GM23338 (cell line): Measurements from ENCODE around the gene NSD1. TPM values are rescaled to one million over a fixed set of nuclear protein-coding genes. Genes with fewer than 3 reads are reported as not detected.
A peak's percentile ranks its signal among the peaks of the same experiment; 100 is the strongest.

ENCODE experiments used
- ATAC-seq: fragments of 200-7000 bp; cut with Tn5 transposase; 3 replicates; pipeline ENCODE4 v1.9.1; 2020
- DNase-seq: peaks from one replicate; pipeline ENCODE4 v3.0.0-alpha.2; 2015; ENCODE audit warnings: low spot score
- H2AFZ ChIP-seq: fragments of 200-600 bp; sonication (generic); 2 replicates; pipeline ENCODE4 v1.8.0; 2016; ENCODE audit warnings: antibody characterized with exemption, mild to moderate bottlenecking, moderate library complexity
- H3F3A ChIP-seq: fragments of 200-600 bp; sonication (generic); replicated peaks from 2 replicates; pipeline ENCODE4 v1.8.0; 2017; ENCODE audit warnings: antibody characterized with exemption, mixed run types, low read depth
- H3K27ac ChIP-seq: fragments of 200-600 bp; sonication (generic); 2 replicates; pipeline ENCODE4 v1.6.1; 2016; ENCODE audit warnings: low read depth
- H3K27me3 ChIP-seq: fragments of 200-600 bp; sonication (generic); 2 replicates; pipeline ENCODE4 v1.8.0; 2016; ENCODE audit warnings: mild to moderate bottlenecking, mixed run types, moderate library complexity; ENCODE audit not compliant: insufficient read depth
- H3K36me3 ChIP-seq: fragments of 200-600 bp; sonication (generic); 2 replicates; pipeline ENCODE4 v1.8.0; 2016; ENCODE audit warnings: mild to moderate bottlenecking; ENCODE audit not compliant: insufficient read depth
- H3K4me1 ChIP-seq: fragments of 200-600 bp; sonication (generic); 2 replicates; pipeline ENCODE4 v1.8.0; 2016; ENCODE audit warnings: mild to moderate bottlenecking, moderate library complexity; ENCODE audit not compliant: insufficient read depth
- H3K4me2 ChIP-seq: fragments of 200-600 bp; sonication (generic); 2 replicates; pipeline ENCODE4 v1.7.1; 2017; ENCODE audit warnings: mixed run types
- H3K4me3 ChIP-seq: fragments of 200-600 bp; sonication (generic); 2 replicates; pipeline ENCODE4 v1.6.1; 2016; ENCODE audit warnings: mixed run types
- H3K79me2 ChIP-seq: fragments of 200-600 bp; sonication (generic); replicated peaks from 2 replicates; pipeline ENCODE4 v1.8.0; 2017; ENCODE audit warnings: mild to moderate bottlenecking; ENCODE audit not compliant: insufficient read depth
- H3K9me2 ChIP-seq: fragments of 200-600 bp; sonication (generic); 2 replicates; pipeline ENCODE4 v1.8.0; 2017; ENCODE audit not compliant: insufficient read depth
- H4K20me1 ChIP-seq: fragments of 200-600 bp; sonication (generic); replicated peaks from 2 replicates; pipeline ENCODE4 v1.8.0; 2017; ENCODE audit warnings: mild to moderate bottlenecking; ENCODE audit not compliant: insufficient read depth
- H3K27ac Mint-ChIP-seq: 2 replicates; pipeline ENCODE4 v1.8.0; 2020; ENCODE audit warnings: inconsistent platforms, mild to moderate bottlenecking, moderate library complexity, mixed read lengths
- H3K27me3 Mint-ChIP-seq: 3 replicates; pipeline ENCODE4 v1.8.0; 2022; ENCODE audit warnings: low read depth, mild to moderate bottlenecking, moderate library complexity, mixed read lengths, inconsistent platforms; ENCODE audit not compliant: insufficient read depth, poor library complexity
- H3K36me3 Mint-ChIP-seq: 3 replicates; pipeline ENCODE4 v1.8.0; 2021; ENCODE audit warnings: low read depth, mild to moderate bottlenecking, inconsistent platforms, moderate library complexity, mixed read lengths
- H3K4me1 Mint-ChIP-seq: 3 replicates; pipeline ENCODE4 v1.8.0; 2020; ENCODE audit warnings: mild to moderate bottlenecking, inconsistent platforms, mixed read lengths
- H3K4me3 Mint-ChIP-seq: 3 replicates; pipeline ENCODE4 v1.8.0; 2021; ENCODE audit warnings: moderate library complexity, mild to moderate bottlenecking, inconsistent platforms, mixed read lengths
- H3K9me3 Mint-ChIP-seq: 3 replicates; pipeline ENCODE4 v1.8.0; 2020; ENCODE audit warnings: moderate library complexity, mild to moderate bottlenecking, inconsistent platforms, mixed read lengths
- CREB1 ChIP-seq: fragments of 250-450 bp; sonication (Bioruptor Pico); IDR thresholded peaks from 2 replicates; pipeline ENCODE4 v1.5.0; 2020; ENCODE audit warnings: low read depth, mild to moderate bottlenecking, moderate library complexity
- CTCF ChIP-seq, 2 experiments: fragments of 200-600 bp in 1 of 2; sonication (generic) in 1 of 2; conservative IDR thresholded peaks; 2 replicates each; pipeline versions ENCODE4 v1.5.1 to v1.6.1; 2016 to 2017; ENCODE audit warnings: antibody characterized with exemption in 2 of 2, low read depth in 2 of 2, mild to moderate bottlenecking in 2 of 2, moderate library complexity in 1 of 2
- EZH2 ChIP-seq: fragments of 200-600 bp; sonication (generic); IDR thresholded peaks from one replicate; pipeline ENCODE4 v1.8.0; 2017; ENCODE audit warnings: antibody characterized with exemption, mild to moderate bottlenecking, low read depth; ENCODE audit not compliant: unreplicated experiment
- EZH2phosphoT487 ChIP-seq: fragments of 200-600 bp; sonication (generic); IDR thresholded peaks from one replicate; pipeline ENCODE4 v1.8.1; 2018; ENCODE audit warnings: antibody characterized with exemption; ENCODE audit not compliant: unreplicated experiment
- JUNB ChIP-seq: IDR thresholded peaks from one replicate; pipeline ENCODE4 v1.6.1; 2016; ENCODE audit warnings: antibody characterized with exemption; ENCODE audit not compliant: unreplicated experiment
- NANOG ChIP-seq: IDR thresholded peaks from 2 replicates; pipeline ENCODE4 v1.6.1; 2016; ENCODE audit warnings: antibody characterized with exemption, borderline replicate concordance
- REST ChIP-seq: IDR thresholded peaks from one replicate; pipeline ENCODE4 v1.6.1; 2018; ENCODE audit warnings: antibody characterized with exemption; ENCODE audit not compliant: unreplicated experiment
- ZNF114 ChIP-seq: fragments of 250-450 bp; sonication (Bioruptor Pico); IDR thresholded peaks from 2 replicates; pipeline ENCODE4 v1.5.0; 2020; ENCODE audit warnings: mild to moderate bottlenecking, moderate library complexity
- polyA plus RNA-seq: library from polyadenylated mRNA; unstranded; fragments of >200 nt; fragmentation: Nextera tagmentation; extraction: Ambion mirVana; gene quantifications from 2 replicates; pipeline ENCODE4 v1.2.1, GENCODE V29; 2016
- total RNA-seq: library from RNA; depleted of rRNA; stranded (reverse); fragments of >200 nt; shearing (Covaris generic); gene quantifications from 2 replicates; pipeline ENCODE4 v1.2.3, GENCODE V29; 2014

NSD1 gene
- total and polyA plus RNA-seq, 2 experiments from 2014 or later, result 96.4 to 106 TPM

GRCh38 chr5:177335701-177336065 lies 202.1 kb downstream of the NSD1 start:
- Histone ChIP-seq H3K4me1 (no peaks in the 10 kb centered on the region; the same call in 1 of the 2 replicates), H3K27ac (no peak overlapping the region), H3K79me2 (peaks cover 10% of the 10 kb centered on the region; the same call in 1 of the 2 replicates), H3K9me2 (no peaks in the 10 kb centered on the region), H4K20me1 (peaks cover 4% of the 10 kb centered on the region; the same call in 1 of the 2 replicates), H3F3A (no peaks in the 10 kb centered on the region), H3K4me3 (no peak overlapping the region), H2AFZ (no peak overlapping the region), H3K27me3 (no peaks in the 10 kb centered on the region), H3K36me3 (peaks cover 5% of the 10 kb centered on the region; the same call in 1 of the 2 replicates), H3K4me2 (no peak overlapping the region)
- ATAC-seq (no peak), DNase-seq (no peak)
- peaks cover 61% of the 10 kb centered on the region for H3K36me3 Mint-ChIP-seq
- peaks cover 11% of the 10 kb centered on the region for H3K27me3 Mint-ChIP-seq
- H3K9me3 Mint-ChIP-seq, result no peaks in the 10 kb centered on the region
- H3K4me1 Mint-ChIP-seq, result peaks cover 23% of the 10 kb centered on the region
- H3K27ac Mint-ChIP-seq, result no peak overlapping the region; the same call in 1 of the 2 replicates
- TF ChIP-seq EZH2 (no peak), JUNB (no peak)
- no peak overlapping the region; the same call in 2 of the 3 replicates for H3K4me3 Mint-ChIP-seq

GRCh38 chr5:177336112-177336511 lies 202.5 kb downstream of the NSD1 start:
- peaks cover 14% of the 10 kb centered on the region; the same call in 1 of the 2 replicates for H3K79me2 ChIP-seq
- H3K4me3 ChIP-seq, result no peak overlapping the region
- no peaks in the 10 kb centered on the region for H3K9me3 Mint-ChIP-seq
- H3K4me1 Mint-ChIP-seq, result peaks cover 23% of the 10 kb centered on the region
- H3K9me2 ChIP-seq, result no peaks in the 10 kb centered on the region
- H3K4me3 Mint-ChIP-seq, result no peak overlapping the region; the same call in 2 of the 3 replicates
- no peaks in the 10 kb centered on the region; the same call in 1 of the 2 replicates for H3K4me1 ChIP-seq
- peak overlapping the region; percentile 92 for H3K27ac Mint-ChIP-seq
- peaks cover 60% of the 10 kb centered on the region for H3K36me3 Mint-ChIP-seq
- no peak overlapping the region for H3K4me2 ChIP-seq
- TF ChIP-seq EZH2, result no peak
- no peak for TF ChIP-seq CREB1 (CRISPR knock-in tag)
- TF ChIP-seq EZH2phosphoT487, result no peak
- TF ChIP-seq ZNF114 (CRISPR knock-in tag), result no peak
- no peak for TF ChIP-seq REST
- no peak for TF ChIP-seq NANOG
- peak; percentile 41 to 77 for TF ChIP-seq CTCF (conservative IDR thresholded peaks at IDR 0.05; ENCODE audit: low read depth in 2 of 2)
- H3K36me3 ChIP-seq, result peaks cover 5% of the 10 kb centered on the region; the same call in 1 of the 2 replicates
- H4K20me1 ChIP-seq, result peaks cover 4% of the 10 kb centered on the region; the same call in 1 of the 2 replicates
- H3K27me3 ChIP-seq, result no peaks in the 10 kb centered on the region
- peaks cover 11% of the 10 kb centered on the region for H3K27me3 Mint-ChIP-seq
- H2AFZ ChIP-seq, result no peak overlapping the region
- no peaks in the 10 kb centered on the region for H3F3A ChIP-seq
- H3K27ac ChIP-seq, result no peak overlapping the region
- DNase-seq (peak; percentile 49), ATAC-seq (peak; percentile 63)
